ENCODE measurements around the gene MYL12A.

The MYL12A gene

DNA sequence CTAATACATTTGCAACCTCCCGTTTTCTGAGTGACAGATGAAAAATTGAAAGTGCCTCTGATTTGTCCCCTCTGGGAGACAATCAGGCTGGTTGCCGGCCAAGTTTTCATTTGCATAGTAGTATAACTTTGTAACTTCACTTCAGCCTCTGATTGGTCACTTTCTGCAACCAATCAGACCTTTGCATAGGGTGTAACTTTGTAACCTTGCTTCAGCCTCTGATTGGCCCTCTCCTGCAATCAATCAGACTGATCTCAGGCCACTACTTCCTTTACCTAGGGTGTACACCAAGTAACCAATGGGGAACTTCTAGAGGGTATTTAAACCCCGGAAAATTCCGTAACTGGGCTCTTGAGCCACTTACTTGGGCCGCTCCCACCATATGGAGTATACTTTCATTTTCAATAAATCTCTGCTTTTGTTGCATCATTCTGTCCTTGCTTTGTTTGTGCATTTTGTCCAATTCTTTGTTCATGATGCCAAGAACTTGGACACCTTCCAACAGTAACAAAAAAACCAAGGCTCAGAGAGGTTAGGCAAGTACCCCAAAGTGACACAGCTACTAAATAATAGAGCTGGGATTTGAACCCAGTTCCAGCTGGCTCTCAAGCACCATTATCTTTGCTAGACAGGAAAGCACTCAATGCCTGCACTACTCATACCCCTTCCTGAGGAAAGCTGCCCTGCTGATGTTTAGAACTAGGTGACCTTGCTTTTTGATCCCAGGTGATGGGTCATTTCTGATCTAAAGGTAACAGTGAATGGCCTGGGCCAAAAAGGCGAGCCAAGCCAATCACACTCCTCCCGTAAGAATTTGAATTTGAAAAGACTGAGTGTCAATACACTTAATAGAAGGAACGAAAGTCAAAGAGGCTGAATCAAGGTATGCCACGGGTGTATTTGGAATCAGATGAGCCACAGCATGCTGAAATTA lies 16.9 kb upstream of the MYL12A start:
- no peak overlapping the region for H3K9ac ChIP-seq (ENCODE audit: low read depth, low read length)
- H3K27ac ChIP-seq (ENCODE audit: low read length), result no peak overlapping the region
- no peaks in the 10 kb centered on the region for H3K36me3 ChIP-seq (ENCODE audit: insufficient read depth, low read depth, low read length)
- H3K4me3 ChIP-seq (ENCODE audit: low read length), result no peak overlapping the region
- H3K9me3 ChIP-seq (ENCODE audit: insufficient read depth, low read depth, low read length), result no peaks in the 10 kb centered on the region
- no peaks in the 10 kb centered on the region for H3K4me1 ChIP-seq (ENCODE audit: insufficient read depth, low read length)
- no peaks in the 10 kb centered on the region for H3K27me3 ChIP-seq (ENCODE audit: insufficient read depth, low read length)

DNA sequence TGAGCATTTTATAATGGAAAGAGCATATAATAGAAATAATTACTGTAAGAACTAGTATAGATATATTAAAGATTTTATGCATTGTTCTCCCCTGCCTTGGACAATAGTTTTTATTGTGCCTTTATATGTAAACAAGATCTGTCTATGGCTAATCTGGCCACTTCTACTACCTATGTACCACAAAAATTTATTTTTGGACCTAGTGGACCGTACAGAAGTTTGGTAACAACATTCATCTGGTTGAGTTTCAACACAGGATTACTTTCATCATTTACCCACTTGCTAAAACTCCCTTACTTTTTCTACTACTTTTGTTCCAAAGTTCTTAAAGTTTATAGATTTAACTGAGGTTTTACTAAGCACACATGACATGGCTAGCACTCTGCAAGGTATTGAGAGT lies 14.6 kb upstream of the MYL12A start:
- no peaks in the 10 kb centered on the region for H3K27me3 ChIP-seq (ENCODE audit: insufficient read depth, low read length)
- no peak overlapping the region for H3K4me3 ChIP-seq (ENCODE audit: low read length)
- H3K36me3 ChIP-seq (ENCODE audit: insufficient read depth, low read depth, low read length), result no peaks in the 10 kb centered on the region
- no peaks in the 10 kb centered on the region for H3K4me1 ChIP-seq (ENCODE audit: insufficient read depth, low read length)
- H3K9me3 ChIP-seq (ENCODE audit: insufficient read depth, low read depth, low read length), result no peaks in the 10 kb centered on the region
- no peak overlapping the region for H3K9ac ChIP-seq (ENCODE audit: low read depth, low read length)
- H3K27ac ChIP-seq (ENCODE audit: low read length), result no peak overlapping the region

DNA sequence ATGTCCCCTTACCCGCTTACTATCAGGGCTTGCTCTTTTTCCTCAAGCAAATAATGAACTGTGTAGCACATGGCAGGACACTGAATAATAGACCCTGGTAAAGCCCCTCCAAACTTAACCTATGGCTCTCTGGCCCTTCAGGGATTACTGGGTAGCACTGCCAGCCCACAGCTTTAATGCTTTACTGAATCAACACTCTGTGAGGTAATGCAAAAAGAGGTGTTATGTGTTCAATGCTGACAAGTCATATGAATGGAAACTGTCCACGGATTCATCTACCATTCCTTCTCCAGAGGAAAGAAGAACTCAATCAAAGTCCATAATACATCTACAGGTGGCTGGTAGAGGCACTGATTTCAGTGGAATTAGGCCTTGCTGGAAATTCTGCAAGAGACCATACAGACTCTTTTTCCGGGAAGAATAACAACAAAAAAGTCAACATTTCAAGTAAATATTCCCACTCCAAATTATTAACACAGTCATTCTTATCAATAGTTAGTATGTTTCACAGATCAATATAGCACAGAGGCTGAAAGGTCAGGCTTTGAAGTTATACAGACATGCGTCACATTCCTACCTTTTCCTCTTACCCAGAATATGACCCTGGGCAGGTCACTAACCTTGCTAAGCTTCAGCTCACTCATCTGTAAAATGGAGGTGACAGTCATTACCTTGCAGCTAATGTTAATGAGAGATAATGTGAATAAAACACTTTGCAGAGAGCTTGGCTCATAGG lies 14.0 kb upstream of the MYL12A start:
- Histone ChIP-seq H3K4me1 (ENCODE audit: insufficient read depth, low read length) (no peaks in the 10 kb centered on the region), H3K9me3 (ENCODE audit: insufficient read depth, low read depth, low read length) (no peaks in the 10 kb centered on the region), H3K27ac (ENCODE audit: low read length) (no peak overlapping the region), H3K4me3 (ENCODE audit: low read length) (no peak overlapping the region), H3K36me3 (ENCODE audit: insufficient read depth, low read depth, low read length) (no peaks in the 10 kb centered on the region), H3K27me3 (ENCODE audit: insufficient read depth, low read length) (no peaks in the 10 kb centered on the region), H3K9ac (ENCODE audit: low read depth, low read length) (no peak overlapping the region)

DNA sequence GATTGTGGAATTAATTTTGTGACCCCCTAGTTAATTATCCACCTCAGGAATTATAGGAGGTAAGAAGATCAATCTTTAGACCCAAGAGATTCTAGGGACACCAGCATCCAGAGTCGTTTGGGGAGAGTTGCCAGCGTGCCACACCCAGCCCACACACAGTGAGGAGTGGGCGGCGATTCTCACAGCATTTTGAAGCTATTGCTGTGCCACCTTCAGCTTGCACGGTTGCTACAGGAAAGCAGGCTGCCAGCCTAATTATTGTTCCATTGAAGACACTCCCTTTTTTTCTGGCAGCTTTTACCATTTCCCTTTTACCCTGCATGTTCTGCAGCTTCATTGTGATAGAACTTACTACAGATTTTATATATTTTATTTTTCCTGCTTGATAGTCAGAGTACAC lies 13.1 kb upstream of the MYL12A start:
- Histone ChIP-seq H3K9me3 (ENCODE audit: insufficient read depth, low read depth, low read length) (no peaks in the 10 kb centered on the region), H3K9ac (ENCODE audit: low read depth, low read length) (no peak overlapping the region), H3K4me3 (ENCODE audit: low read length) (no peak overlapping the region), H3K36me3 (ENCODE audit: insufficient read depth, low read depth, low read length) (no peaks in the 10 kb centered on the region), H3K4me1 (ENCODE audit: insufficient read depth, low read length) (no peaks in the 10 kb centered on the region), H3K27me3 (ENCODE audit: insufficient read depth, low read length) (no peaks in the 10 kb centered on the region), H3K27ac (ENCODE audit: low read length) (no peak overlapping the region)

DNA sequence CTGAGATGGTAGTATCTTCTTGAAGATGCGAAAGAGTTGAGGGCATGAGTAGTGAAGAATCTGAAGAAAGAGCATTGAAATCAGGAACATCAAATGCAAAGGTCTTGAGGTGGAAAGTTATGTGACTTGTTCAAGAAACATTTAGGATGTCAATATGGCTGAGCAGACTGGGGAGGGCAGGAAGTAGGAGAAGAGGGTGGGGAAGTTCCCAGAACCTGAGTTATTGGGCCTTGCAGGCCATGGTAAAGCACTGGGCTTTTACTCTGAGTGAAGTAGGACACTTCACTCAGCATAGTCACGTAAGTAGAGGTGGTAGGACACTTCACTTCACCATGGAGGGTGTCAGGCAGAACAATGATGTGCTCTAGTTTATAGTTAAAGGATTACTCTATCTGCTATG lies 11.8 kb upstream of the MYL12A start:
- Histone ChIP-seq H3K9me3 (ENCODE audit: insufficient read depth, low read depth, low read length) (peaks cover under 1% of the 10 kb centered on the region; the same call in 1 of the 2 replicates), H3K27ac (ENCODE audit: low read length) (no peak overlapping the region), H3K36me3 (ENCODE audit: insufficient read depth, low read depth, low read length) (no peaks in the 10 kb centered on the region), H3K9ac (ENCODE audit: low read depth, low read length) (no peak overlapping the region), H3K27me3 (ENCODE audit: insufficient read depth, low read length) (no peaks in the 10 kb centered on the region), H3K4me3 (ENCODE audit: low read length) (no peak overlapping the region), H3K4me1 (ENCODE audit: insufficient read depth, low read length) (no peaks in the 10 kb centered on the region)

DNA sequence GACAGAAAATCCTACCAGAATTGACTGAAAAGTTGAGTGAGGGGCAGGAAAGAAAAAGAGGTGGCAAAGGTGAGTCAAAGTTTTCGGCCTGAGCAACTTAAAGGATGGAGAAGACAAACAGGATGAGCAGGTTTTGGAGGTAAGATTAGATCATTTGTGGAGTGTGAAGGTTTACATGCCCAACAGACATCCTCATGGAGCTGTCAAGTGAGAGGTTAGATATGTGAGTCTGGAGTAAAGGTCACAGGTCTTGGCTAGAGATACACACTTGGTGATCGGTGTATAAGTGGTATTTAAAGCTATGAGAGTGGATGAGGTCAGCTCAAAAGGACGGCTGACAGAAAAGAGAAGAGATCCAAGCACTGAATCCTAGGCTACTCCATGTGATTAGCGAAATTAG lies 11.1 kb upstream of the MYL12A start:
- Histone ChIP-seq H3K27me3 (ENCODE audit: insufficient read depth, low read length) (no peaks in the 10 kb centered on the region), H3K9ac (ENCODE audit: low read depth, low read length) (no peak overlapping the region), H3K4me1 (ENCODE audit: insufficient read depth, low read length) (no peaks in the 10 kb centered on the region), H3K27ac (ENCODE audit: low read length) (no peak overlapping the region), H3K4me3 (ENCODE audit: low read length) (no peak overlapping the region), H3K36me3 (ENCODE audit: insufficient read depth, low read depth, low read length) (no peaks in the 10 kb centered on the region), H3K9me3 (ENCODE audit: insufficient read depth, low read depth, low read length) (peaks cover 7% of the 10 kb centered on the region)

DNA sequence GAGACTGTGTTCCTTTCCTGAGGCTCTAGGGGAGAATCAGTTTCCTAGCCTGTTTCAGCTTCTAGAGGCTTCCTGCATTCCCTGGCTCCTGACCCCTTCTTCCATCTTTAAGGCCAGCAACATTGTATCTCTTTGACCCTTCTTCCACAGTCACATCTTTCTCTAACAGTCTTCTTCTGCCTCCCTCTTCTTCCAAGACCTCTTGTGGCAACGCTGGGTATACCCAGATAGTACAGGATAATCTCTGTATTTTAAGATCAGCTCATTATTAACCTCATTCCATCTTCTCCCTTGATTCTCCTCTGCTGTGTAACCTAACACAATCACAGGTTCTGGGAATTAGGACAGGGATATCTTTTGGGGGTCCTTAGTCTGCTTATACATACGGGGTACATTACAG lies 8.9 kb upstream of the MYL12A start:
- no peak overlapping the region for H3K27ac ChIP-seq (ENCODE audit: low read length)
- no peak overlapping the region for H3K4me3 ChIP-seq (ENCODE audit: low read length)
- no peaks in the 10 kb centered on the region for H3K27me3 ChIP-seq (ENCODE audit: insufficient read depth, low read length)
- no peaks in the 10 kb centered on the region for H3K4me1 ChIP-seq (ENCODE audit: insufficient read depth, low read length)
- H3K36me3 ChIP-seq (ENCODE audit: insufficient read depth, low read depth, low read length), result no peaks in the 10 kb centered on the region
- H3K9ac ChIP-seq (ENCODE audit: low read depth, low read length), result no peak overlapping the region
- peaks cover 15% of the 10 kb centered on the region for H3K9me3 ChIP-seq (ENCODE audit: insufficient read depth, low read depth, low read length)

DNA sequence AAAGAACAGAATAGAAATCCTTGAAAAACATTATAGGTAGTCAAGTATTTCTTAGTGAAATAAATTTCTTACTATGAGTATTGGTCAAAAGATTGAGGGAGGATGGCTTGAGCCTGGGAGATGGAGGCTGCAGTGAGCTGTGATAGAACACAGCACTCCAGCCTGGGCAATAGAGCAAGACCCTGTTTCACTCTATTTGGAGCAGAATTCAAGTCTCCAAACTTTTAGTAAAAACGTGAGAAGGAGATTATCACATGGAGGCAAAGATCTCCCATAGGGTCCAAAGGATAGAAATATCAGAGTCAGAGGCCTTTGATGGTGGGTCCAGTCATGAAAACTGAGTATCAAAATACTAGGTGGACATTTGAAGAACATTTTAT lies 2.4 kb upstream of the MYL12A start:
- no peaks in the 10 kb centered on the region for H3K27me3 ChIP-seq (ENCODE audit: insufficient read depth, low read length)
- no peak overlapping the region for H3K9ac ChIP-seq (ENCODE audit: low read depth, low read length)
- H3K27ac ChIP-seq (ENCODE audit: low read length), result no peak overlapping the region
- peaks cover 15% of the 10 kb centered on the region for H3K9me3 ChIP-seq (ENCODE audit: insufficient read depth, low read depth, low read length)
- H3K4me3 ChIP-seq (ENCODE audit: low read length), result no peak overlapping the region
- peaks cover under 1% of the 10 kb centered on the region; the same call in 1 of the 2 replicates for H3K4me1 ChIP-seq (ENCODE audit: insufficient read depth, low read length)
- H3K36me3 ChIP-seq (ENCODE audit: insufficient read depth, low read depth, low read length), result peaks cover 10% of the 10 kb centered on the region

DNA sequence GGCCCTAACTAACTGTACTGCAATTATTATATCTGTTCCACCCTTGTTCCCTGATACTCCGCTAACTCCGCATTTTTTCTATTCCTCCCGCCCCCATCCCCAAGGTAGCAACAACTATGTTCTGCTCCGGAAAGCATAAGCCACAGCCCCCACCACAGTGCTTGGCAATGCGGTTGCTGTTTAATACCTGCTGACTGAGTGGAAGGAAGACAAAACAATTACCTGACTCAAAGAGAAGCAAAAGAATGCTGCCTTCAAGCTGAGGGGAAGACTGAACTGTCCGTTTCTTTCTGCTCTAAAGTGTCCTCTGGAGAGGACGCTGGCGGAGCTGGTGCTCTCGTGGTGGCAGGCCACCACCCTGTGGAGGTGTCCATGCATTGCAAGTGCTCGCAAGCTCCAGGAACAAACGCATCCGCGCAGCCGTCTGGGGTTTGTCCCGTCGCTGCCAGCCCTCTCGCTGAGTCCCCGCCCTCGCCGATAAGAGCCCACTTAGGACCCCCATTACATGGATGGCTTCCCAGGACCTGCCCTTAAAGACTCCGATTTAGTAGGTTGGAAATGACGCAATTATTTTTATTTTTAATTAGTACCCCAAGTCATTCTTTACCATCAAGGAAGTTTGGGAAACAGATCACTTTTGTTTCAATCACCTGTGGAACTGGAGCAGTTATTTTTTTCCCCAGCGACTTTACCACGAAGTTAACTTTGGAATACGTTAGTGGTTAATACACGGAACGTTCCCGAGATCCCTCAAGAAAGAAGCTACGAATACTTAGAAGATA lies 1.6 kb upstream of the MYL12A start:
- no peaks in the 10 kb centered on the region for H3K27me3 ChIP-seq (ENCODE audit: insufficient read depth, low read length)
- peak overlapping the region; percentile 70; the same call in 1 of the 2 replicates for H3K9ac ChIP-seq (ENCODE audit: low read depth, low read length)
- peak overlapping the region; percentile 99 for H3K4me3 ChIP-seq (ENCODE audit: low read length)
- H3K9me3 ChIP-seq (ENCODE audit: insufficient read depth, low read depth, low read length), result peaks cover 13% of the 10 kb centered on the region
- H3K36me3 ChIP-seq (ENCODE audit: insufficient read depth, low read depth, low read length), result peaks cover 16% of the 10 kb centered on the region
- peaks cover 5% of the 10 kb centered on the region; the same call in 1 of the 2 replicates for H3K4me1 ChIP-seq (ENCODE audit: insufficient read depth, low read length)
- H3K27ac ChIP-seq (ENCODE audit: low read length), result no peak overlapping the region

DNA sequence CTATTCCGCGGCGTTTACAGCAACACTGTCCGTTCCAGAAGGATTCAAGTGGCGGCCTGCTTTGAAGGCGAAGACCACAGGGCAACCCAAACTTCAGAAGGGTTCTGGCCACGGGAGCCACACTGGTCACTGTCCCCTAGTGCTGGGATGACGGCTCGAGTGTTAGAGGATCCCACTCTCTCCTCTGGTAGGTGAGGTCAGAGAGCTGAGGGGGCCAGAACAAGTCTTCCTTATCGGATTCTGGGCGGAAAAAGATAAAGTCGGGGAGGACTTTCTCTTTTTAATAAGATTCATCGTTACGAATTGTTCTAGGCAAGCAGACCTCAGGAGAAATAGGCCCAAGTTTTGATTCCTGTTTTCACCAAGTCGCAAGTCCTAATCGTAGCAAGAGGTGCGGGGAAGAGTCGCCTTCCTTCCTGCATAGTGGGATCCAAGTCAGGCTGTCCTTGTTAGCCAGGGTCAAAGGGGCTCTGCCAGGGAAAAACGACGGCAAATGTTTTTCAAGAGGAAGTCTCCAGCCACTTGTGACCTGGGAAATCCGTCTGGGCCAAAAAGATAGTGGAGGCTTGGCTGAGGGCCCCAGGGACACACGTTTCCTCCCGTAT lies 864 bp upstream of the MYL12A start:
- peak overlapping the region; percentile 99 for H3K4me3 ChIP-seq (ENCODE audit: low read length)
- H3K9me3 ChIP-seq (ENCODE audit: insufficient read depth, low read depth, low read length), result peaks cover 6% of the 10 kb centered on the region
- H3K4me1 ChIP-seq (ENCODE audit: insufficient read depth, low read length), result peaks cover 5% of the 10 kb centered on the region; the same call in 1 of the 2 replicates
- no peaks in the 10 kb centered on the region for H3K27me3 ChIP-seq (ENCODE audit: insufficient read depth, low read length)
- peak overlapping the region; percentile 22 for H3K27ac ChIP-seq (ENCODE audit: low read length)
- H3K36me3 ChIP-seq (ENCODE audit: insufficient read depth, low read depth, low read length), result peaks cover 16% of the 10 kb centered on the region
- H3K9ac ChIP-seq (ENCODE audit: low read depth, low read length), result peak overlapping the region; percentile 70

DNA sequence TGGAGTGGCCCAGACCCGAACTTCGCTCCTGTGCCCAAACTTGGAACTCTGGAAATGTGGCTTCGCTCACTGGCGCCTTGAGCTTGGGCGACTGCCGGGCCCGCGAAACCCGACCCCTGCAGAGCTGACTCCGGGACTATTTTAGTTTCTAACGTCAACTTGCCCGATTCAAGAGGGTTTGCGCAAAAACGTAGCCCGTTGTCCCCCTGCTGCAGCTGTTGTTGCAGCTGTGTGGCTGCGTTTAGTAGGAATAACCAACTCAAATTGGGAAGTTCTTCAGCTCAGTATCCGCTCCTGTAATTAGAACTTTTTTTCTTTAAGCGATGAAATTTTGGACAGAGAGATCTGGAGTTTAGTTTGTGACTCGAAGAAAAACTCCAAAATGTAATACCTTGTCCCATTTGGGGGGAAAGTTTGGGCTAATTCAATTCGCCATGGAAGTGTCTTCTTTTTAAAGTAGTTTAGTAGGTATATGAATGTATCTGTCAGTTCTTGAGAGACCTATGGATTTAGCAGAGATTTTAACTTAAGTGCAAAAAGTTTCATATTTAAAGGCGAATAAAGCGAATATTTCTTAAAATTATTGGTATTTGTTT lies 559 bp downstream of the MYL12A start:
- Histone ChIP-seq H3K4me3 (ENCODE audit: low read length) (peak overlapping the region; percentile 99), H3K36me3 (ENCODE audit: insufficient read depth, low read depth, low read length) (peaks cover 25% of the 10 kb centered on the region), H3K27me3 (ENCODE audit: insufficient read depth, low read length) (no peaks in the 10 kb centered on the region), H3K9me3 (ENCODE audit: insufficient read depth, low read depth, low read length) (no peaks in the 10 kb centered on the region), H3K9ac (ENCODE audit: low read depth, low read length) (peak overlapping the region; percentile 97), H3K27ac (ENCODE audit: low read length) (peak overlapping the region; percentile 94), H3K4me1 (ENCODE audit: insufficient read depth, low read length) (peaks cover 5% of the 10 kb centered on the region; the same call in 1 of the 2 replicates)
